DOHH2 (cell line): ENCODE results near the gene CHI3L1.

Experiments used
- EZH2phosphoT487 ChIP-seq: fragments of 200-600 bp; sonication (generic); IDR thresholded peaks from 2 replicates; pipeline ENCODE4 v1.6.1; 2017; ENCODE audit warnings: borderline replicate concordance, mild to moderate bottlenecking, antibody characterized with exemption, low read length, moderate library complexity, mixed read lengths
- TF ChIP-seq, protein P1 (sequence below): fragments of 200-600 bp; sonication (generic); IDR thresholded peaks from one replicate; pipeline ENCODE4 v1.5.1; 2014; ENCODE audit warnings: antibody characterized with exemption, mild to moderate bottlenecking, low read depth, low read length; ENCODE audit not compliant: poor library complexity, severe bottlenecking

DNA sequence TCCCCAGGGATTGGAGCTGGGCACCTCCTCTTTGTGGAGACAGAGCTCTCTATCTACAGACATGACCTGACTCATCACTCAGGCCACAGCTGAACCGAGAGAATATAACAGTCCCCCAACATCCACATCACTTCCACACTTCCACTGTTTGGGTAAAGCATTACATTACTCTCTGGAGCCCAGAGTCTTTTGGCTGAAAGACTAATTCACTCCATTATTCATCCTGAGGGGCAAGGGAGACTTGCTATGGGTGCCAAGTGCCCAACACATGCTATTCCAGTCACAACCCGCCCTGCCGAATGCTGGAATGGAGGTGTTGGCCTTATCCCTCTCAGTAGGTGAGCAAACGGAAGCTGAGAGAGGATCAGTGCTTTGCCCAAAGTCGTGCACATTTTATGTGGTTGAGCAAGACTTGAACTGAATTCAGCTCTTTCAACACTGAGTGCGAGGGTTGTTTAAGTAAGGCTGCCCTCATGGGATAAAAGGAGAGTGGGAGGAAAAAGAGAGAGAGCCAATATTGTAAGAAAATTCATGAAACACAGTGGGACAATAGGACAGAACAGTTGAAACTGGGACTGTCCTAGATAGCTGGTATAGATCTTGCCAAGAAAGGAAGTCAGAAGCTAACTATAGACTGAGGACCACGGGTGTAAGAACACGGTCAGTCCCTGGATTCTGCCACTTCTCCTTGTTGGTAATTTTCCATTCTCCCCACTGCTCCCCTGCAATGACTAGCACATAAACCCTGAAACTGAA lies 13.5 kb upstream of the CHI3L1 start:
- TF ChIP-seq, protein P1, sequence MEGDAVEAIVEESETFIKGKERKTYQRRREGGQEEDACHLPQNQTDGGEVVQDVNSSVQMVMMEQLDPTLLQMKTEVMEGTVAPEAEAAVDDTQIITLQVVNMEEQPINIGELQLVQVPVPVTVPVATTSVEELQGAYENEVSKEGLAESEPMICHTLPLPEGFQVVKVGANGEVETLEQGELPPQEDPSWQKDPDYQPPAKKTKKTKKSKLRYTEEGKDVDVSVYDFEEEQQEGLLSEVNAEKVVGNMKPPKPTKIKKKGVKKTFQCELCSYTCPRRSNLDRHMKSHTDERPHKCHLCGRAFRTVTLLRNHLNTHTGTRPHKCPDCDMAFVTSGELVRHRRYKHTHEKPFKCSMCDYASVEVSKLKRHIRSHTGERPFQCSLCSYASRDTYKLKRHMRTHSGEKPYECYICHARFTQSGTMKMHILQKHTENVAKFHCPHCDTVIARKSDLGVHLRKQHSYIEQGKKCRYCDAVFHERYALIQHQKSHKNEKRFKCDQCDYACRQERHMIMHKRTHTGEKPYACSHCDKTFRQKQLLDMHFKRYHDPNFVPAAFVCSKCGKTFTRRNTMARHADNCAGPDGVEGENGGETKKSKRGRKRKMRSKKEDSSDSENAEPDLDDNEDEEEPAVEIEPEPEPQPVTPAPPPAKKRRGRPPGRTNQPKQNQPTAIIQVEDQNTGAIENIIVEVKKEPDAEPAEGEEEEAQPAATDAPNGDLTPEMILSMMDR, result no peak
- no peak for TF ChIP-seq EZH2phosphoT487
